ENCODE data around the gene SOWAHC.

SOWAHC gene

GRCh38 chr2:109647636-109648035, 33.5 kb downstream of the SOWAHC start:
- no peaks in the 10 kb centered on the region for H3K79me2 ChIP-seq (ENCODE audit: insufficient read depth, low read length)
- H3K27me3 ChIP-seq (ENCODE audit: insufficient read depth, low read length), result no peaks in the 10 kb centered on the region
- H3K4me3 ChIP-seq (ENCODE audit: low read depth, low read length, poor library complexity, severe bottlenecking), result no peak overlapping the region
- no peaks in the 10 kb centered on the region for H3K4me1 ChIP-seq (ENCODE audit: insufficient read depth, low read length, severe bottlenecking)
- H3K9ac ChIP-seq (ENCODE audit: low read length), result no peak overlapping the region
- H3K9me2 ChIP-seq (ENCODE audit: low read depth, low read length), result no peaks in the 10 kb centered on the region
- H3K27ac ChIP-seq (ENCODE audit: low read depth, low read length, poor library complexity, severe bottlenecking), result no peak overlapping the region
- no peaks in the 10 kb centered on the region for H3F3A ChIP-seq (ENCODE audit: insufficient read depth, low read length)
- no peaks in the 10 kb centered on the region for H4K20me1 ChIP-seq (ENCODE audit: insufficient read depth, low read length)
- H3K36me3 ChIP-seq (ENCODE audit: insufficient read depth, low read length), result no peaks in the 10 kb centered on the region
- TF ChIP-seq CTCF (IDR thresholded peaks at IDR 0.05; ENCODE audit: low read length), result no peak
- TF ChIP-seq EZH2 (IDR thresholded peaks at IDR 0.05; ENCODE audit: borderline replicate concordance, low read length), result no peak
- no peak overlapping the region for H3K4me2 ChIP-seq (ENCODE audit: low read length)
- no peaks in the 10 kb centered on the region for H3K9me3 ChIP-seq (ENCODE audit: low read length)
- no peak overlapping the region for H2AFZ ChIP-seq (ENCODE audit: low read length)

GRCh38 chr2:109648041-109648527, 33.9 kb downstream of the SOWAHC start:
- no peak overlapping the region for H2AFZ ChIP-seq (ENCODE audit: low read length)

GRCh38 chr2:109649736-109650695, 35.9 kb downstream of the SOWAHC start:
- H4K20me1 ChIP-seq (ENCODE audit: insufficient read depth, low read length), result no peaks in the 10 kb centered on the region
- H3K4me3 ChIP-seq (ENCODE audit: low read depth, low read length, poor library complexity, severe bottlenecking), result no peak overlapping the region
- H3K9ac ChIP-seq (ENCODE audit: low read length), result no peak overlapping the region
- no peak overlapping the region for H2AFZ ChIP-seq (ENCODE audit: low read length)
- no peaks in the 10 kb centered on the region for H3K9me3 ChIP-seq (ENCODE audit: low read length)
- no peak overlapping the region for H3K4me2 ChIP-seq (ENCODE audit: low read length)
- no peaks in the 10 kb centered on the region for H3K79me2 ChIP-seq (ENCODE audit: insufficient read depth, low read length)
- H3K27me3 ChIP-seq (ENCODE audit: insufficient read depth, low read length), result no peaks in the 10 kb centered on the region
- TF ChIP-seq CTCF (IDR thresholded peaks at IDR 0.05; ENCODE audit: low read length) (no peak), EZH2 (IDR thresholded peaks at IDR 0.05; ENCODE audit: borderline replicate concordance, low read length) (no peak)
- H3K36me3 ChIP-seq (ENCODE audit: insufficient read depth, low read length), result no peaks in the 10 kb centered on the region
- no peaks in the 10 kb centered on the region for H3K9me2 ChIP-seq (ENCODE audit: low read depth, low read length)
- H3K27ac ChIP-seq (ENCODE audit: low read depth, low read length, poor library complexity, severe bottlenecking), result no peak overlapping the region
- H3K4me1 ChIP-seq (ENCODE audit: insufficient read depth, low read length, severe bottlenecking), result no peaks in the 10 kb centered on the region
- no peaks in the 10 kb centered on the region for H3F3A ChIP-seq (ENCODE audit: insufficient read depth, low read length)

More at GRCh38 chr2:109648041-109648527, 33.9 kb downstream of the SOWAHC start:
- Histone ChIP-seq H3K9me3 (ENCODE audit: low read length) (no peaks in the 10 kb centered on the region), H3K36me3 (ENCODE audit: insufficient read depth, low read length) (no peaks in the 10 kb centered on the region), H3K9me2 (ENCODE audit: low read depth, low read length) (no peaks in the 10 kb centered on the region), H4K20me1 (ENCODE audit: insufficient read depth, low read length) (no peaks in the 10 kb centered on the region), H3K4me3 (ENCODE audit: low read depth, low read length, poor library complexity, severe bottlenecking) (no peak overlapping the region), H3K27ac (ENCODE audit: low read depth, low read length, poor library complexity, severe bottlenecking) (no peak overlapping the region), H3K4me2 (ENCODE audit: low read length) (no peak overlapping the region), H3K9ac (ENCODE audit: low read length) (no peak overlapping the region), H3K79me2 (ENCODE audit: insufficient read depth, low read length) (no peaks in the 10 kb centered on the region), H3K4me1 (ENCODE audit: insufficient read depth, low read length, severe bottlenecking) (no peaks in the 10 kb centered on the region), H3K27me3 (ENCODE audit: insufficient read depth, low read length) (no peaks in the 10 kb centered on the region), H3F3A (ENCODE audit: insufficient read depth, low read length) (no peaks in the 10 kb centered on the region)
- TF ChIP-seq CTCF (IDR thresholded peaks at IDR 0.05; ENCODE audit: low read length), result no peak
